Loucy (cell line): ENCODE data around the gene ARRDC1.

Source experiments
- EZH2phosphoT487 ChIP-seq: fragments of 200-600 bp; IDR thresholded peaks from 2 replicates; pipeline ENCODE4 v1.6.1; 2018; ENCODE audit warnings: antibody characterized with exemption, mild to moderate bottlenecking, moderate library complexity, borderline replicate concordance
- TF ChIP-seq, protein P1 (sequence below): fragments of 200-600 bp; sonication (generic); conservative IDR thresholded peaks from 2 replicates; pipeline ENCODE4 v1.5.1; 2014; ENCODE audit warnings: mild to moderate bottlenecking, antibody characterized with exemption, low read length

DNA sequence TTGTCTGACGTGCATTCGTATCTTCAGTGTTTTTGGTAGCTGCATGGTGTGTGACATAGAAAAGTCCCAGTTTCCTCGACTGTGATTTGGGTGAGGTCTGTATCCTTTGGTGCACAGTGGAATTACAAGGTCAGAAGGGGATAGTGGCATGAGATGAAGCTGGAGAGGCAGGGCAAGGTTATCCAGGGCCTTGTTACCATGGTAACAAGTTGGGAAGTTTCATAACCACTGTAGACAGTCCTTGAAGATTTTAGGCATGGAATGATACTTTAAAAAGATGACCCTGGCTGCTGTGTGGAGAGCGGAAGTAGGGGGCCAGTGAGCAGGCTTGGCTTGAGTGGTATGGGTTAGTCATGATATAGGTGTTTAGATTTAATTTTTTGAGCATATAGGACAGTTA, 25.2 kb downstream of the ARRDC1 start:
- TF ChIP-seq, protein P1, sequence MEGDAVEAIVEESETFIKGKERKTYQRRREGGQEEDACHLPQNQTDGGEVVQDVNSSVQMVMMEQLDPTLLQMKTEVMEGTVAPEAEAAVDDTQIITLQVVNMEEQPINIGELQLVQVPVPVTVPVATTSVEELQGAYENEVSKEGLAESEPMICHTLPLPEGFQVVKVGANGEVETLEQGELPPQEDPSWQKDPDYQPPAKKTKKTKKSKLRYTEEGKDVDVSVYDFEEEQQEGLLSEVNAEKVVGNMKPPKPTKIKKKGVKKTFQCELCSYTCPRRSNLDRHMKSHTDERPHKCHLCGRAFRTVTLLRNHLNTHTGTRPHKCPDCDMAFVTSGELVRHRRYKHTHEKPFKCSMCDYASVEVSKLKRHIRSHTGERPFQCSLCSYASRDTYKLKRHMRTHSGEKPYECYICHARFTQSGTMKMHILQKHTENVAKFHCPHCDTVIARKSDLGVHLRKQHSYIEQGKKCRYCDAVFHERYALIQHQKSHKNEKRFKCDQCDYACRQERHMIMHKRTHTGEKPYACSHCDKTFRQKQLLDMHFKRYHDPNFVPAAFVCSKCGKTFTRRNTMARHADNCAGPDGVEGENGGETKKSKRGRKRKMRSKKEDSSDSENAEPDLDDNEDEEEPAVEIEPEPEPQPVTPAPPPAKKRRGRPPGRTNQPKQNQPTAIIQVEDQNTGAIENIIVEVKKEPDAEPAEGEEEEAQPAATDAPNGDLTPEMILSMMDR: no peak
- no peak for TF ChIP-seq EZH2phosphoT487
